Upper lobe of left lung (tissue), 4 donors: ENCODE results near the gene GGTLC3.
"Not testable (repeated sequence)": the region's sequence is repeated elsewhere in the genome, so short reads cannot be mapped to it uniquely, and the experiment has no call there.

Experiments used
- CTCF ChIP-seq, 6 experiments: fragments of 450-650 bp in 4 of 6; fragments of 200-600 bp in 2 of 6; sonication (generic) in 2 of 6; IDR thresholded peaks; one replicate each; pipeline ENCODE4 v1.5.1; 2016 to 2019; ENCODE audit warnings: antibody characterized with exemption in 6 of 6
- EP300 ChIP-seq, 4 donors: sonication (generic); formaldehyde crosslinking; IDR thresholded peaks; one replicate each; pipeline ENCODE4 v1.5.1; 2017; ENCODE audit warnings: antibody characterized with exemption in 4 of 4, control low read depth in 2 of 4

DNA sequence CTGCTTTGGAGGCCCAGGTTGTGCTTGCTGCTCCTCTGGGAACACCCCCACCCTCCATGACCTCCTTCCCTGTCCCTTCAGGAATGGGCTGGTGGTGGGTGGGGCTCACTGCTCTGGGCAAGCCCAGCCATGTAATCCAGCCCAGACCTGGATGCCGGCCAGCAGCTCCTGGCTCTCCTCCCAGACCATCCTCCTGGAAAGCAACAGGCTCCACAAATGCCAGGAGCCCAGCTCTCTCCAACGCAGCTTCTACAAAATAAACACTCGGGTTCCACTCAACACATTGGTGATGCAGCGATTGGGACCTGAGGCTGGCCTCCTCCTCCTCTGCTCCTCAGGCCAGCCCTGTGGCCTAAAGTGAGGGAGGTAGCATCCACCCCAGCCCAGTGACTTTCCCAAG is 40.6 kb upstream of the GGTLC3 start:
- TF ChIP-seq CTCF, EP300 (IDR thresholded peaks at IDR 0.05): not testable (repeated sequence)
